Measurements from ENCODE around the gene TBCC. TPM values are rescaled to one million over a fixed set of nuclear protein-coding genes. Genes with fewer than 3 reads are reported as not detected.

The TBCC gene
- total and polyA plus RNA-seq, 2 of the 13 experiments (the other 11 are each of a cell fraction or from before 2014, with no cell fraction given): 14.8 to 36.1 TPM

- TF ChIP-seq ZNF44 (CRISPR knock-in tag; IDR thresholded peaks at IDR 0.05) (no peak), ZNF781 (CRISPR knock-in tag; IDR thresholded peaks at IDR 0.05; ENCODE audit: borderline replicate concordance, not compliant biosample characterization) (peak; percentile 74), DR1 (CRISPR knock-in tag; IDR thresholded peaks at IDR 0.05) (peak; percentile 88), TEAD2 (CRISPR knock-in tag; IDR thresholded peaks at IDR 0.05) (peak; percentile 91), ZNF501 (CRISPR knock-in tag; IDR thresholded peaks at IDR 0.05) (peak; percentile 93), ZFP90 (CRISPR knock-in tag; IDR thresholded peaks at IDR 0.05; ENCODE audit: borderline replicate concordance) (peak; percentile 85), ZNF709 (CRISPR knock-in tag; IDR thresholded peaks at IDR 0.05) (peak; percentile 89), RBAK (CRISPR knock-in tag; IDR thresholded peaks at IDR 0.05) (no peak), ZNF547 (CRISPR knock-in tag; IDR thresholded peaks at IDR 0.05) (peak; percentile 98), TBP (CRISPR knock-in tag; IDR thresholded peaks at IDR 0.05) (0 out of 2 replicates have a peak, but pooled peaks have one; percentile 78), TGIF2 (CRISPR knock-in tag; IDR thresholded peaks at IDR 0.05) (no peak), NKX3-1 (CRISPR knock-in tag; IDR thresholded peaks at IDR 0.05) (peak; percentile 83), NFKB2 (CRISPR knock-in tag; IDR thresholded peaks at IDR 0.05; ENCODE audit: borderline replicate concordance) (peak; percentile 89), SALL1 (CRISPR knock-in tag; IDR thresholded peaks at IDR 0.05) (peak; percentile 89), ZNF879 (CRISPR knock-in tag; IDR thresholded peaks at IDR 0.05) (peak; percentile 82; the same call in 1 of the 2 replicates), DMAP1 (CRISPR knock-in tag; IDR thresholded peaks at IDR 0.05) (peak; percentile 99), FOXA3 (CRISPR knock-in tag; IDR thresholded peaks at IDR 0.05) (peak; percentile 45), GATAD2A (CRISPR knock-in tag; IDR thresholded peaks at IDR 0.05) (peak; percentile 48; the same call in 1 of the 2 replicates), KMT2B (CRISPR knock-in tag; IDR thresholded peaks at IDR 0.05) (peak; percentile 62; the same call in 1 of the 2 replicates), ZNF263 (CRISPR knock-in tag; IDR thresholded peaks at IDR 0.05) (peak; percentile 25; the same call in 1 of the 2 replicates), FOSL2 (CRISPR knock-in tag; IDR thresholded peaks at IDR 0.05) (peak; percentile 34), ZBTB42 (CRISPR knock-in tag; IDR thresholded peaks at IDR 0.05) (peak; percentile 81; the same call in 1 of the 2 replicates), CBFB (CRISPR knock-in tag; IDR thresholded peaks at IDR 0.05) (peak; percentile 83), ZSCAN5A (CRISPR knock-in tag; IDR thresholded peaks at IDR 0.05; ENCODE audit: borderline replicate concordance) (no peak), ZBTB43 (CRISPR knock-in tag; conservative IDR thresholded peaks at IDR 0.05) (peak; percentile 90), MAFK (conservative IDR thresholded peaks at IDR 0.05 in 1 of 2, IDR thresholded peaks at IDR 0.05 in 1 of 2; ENCODE audit: low read length in 2 of 2) (no peak), POGZ (CRISPR knock-in tag; IDR thresholded peaks at IDR 0.05) (peak; percentile 55; the same call in 1 of the 2 replicates), MED8 (CRISPR knock-in tag; IDR thresholded peaks at IDR 0.05; ENCODE audit: insufficient replicate concordance) (peak; percentile 81), KAT8 (CRISPR knock-in tag; IDR thresholded peaks at IDR 0.05) (peak; percentile 86), HOXD1 (CRISPR knock-in tag; IDR thresholded peaks at IDR 0.05) (peak; percentile 91), ONECUT2 (CRISPR knock-in tag; IDR thresholded peaks at IDR 0.05) (peak; percentile 48; the same call in 1 of the 2 replicates), ZNF225 (CRISPR knock-in tag; IDR thresholded peaks at IDR 0.05) (peak; percentile 91; the same call in 1 of the 2 replicates), ZNF543 (CRISPR knock-in tag; IDR thresholded peaks at IDR 0.05) (peak; percentile 70; the same call in 1 of the 2 replicates)
These were observed 37.4 kb upstream of the TBCC start (continued) for GRCh38 chr6:42783177-42783875.
